Neural progenitor cell (in vitro differentiated cells): Measurements from ENCODE around the gene PSEN1.

Source experiments
- CTCF ChIP-seq: fragments of 200-600 bp; sonication (generic); IDR thresholded peaks from 2 replicates; pipeline ENCODE4 v1.5.1; 2017; ENCODE audit warnings: antibody characterized with exemption, mild to moderate bottlenecking
- EZH2 ChIP-seq: fragments of 200-600 bp; sonication (generic); IDR thresholded peaks from 2 replicates; pipeline ENCODE4 v1.6.1; 2017; ENCODE audit warnings: antibody characterized with exemption, mild to moderate bottlenecking, moderate library complexity
- EZH2phosphoT487 ChIP-seq: fragments of 200-600 bp; sonication (generic); IDR thresholded peaks from 2 replicates; pipeline ENCODE4 v1.6.1; 2017; ENCODE audit warnings: antibody characterized with exemption

GRCh38 chr14:73153272-73153671 is 17.0 kb downstream of the PSEN1 start:
- TF ChIP-seq CTCF (no peak), EZH2 (no peak), EZH2phosphoT487 (no peak)
